Activated CD4-positive, alpha-beta T cell treated with anti-CD3 and anti-CD28 coated beads, Interleukin-2, amount 50 U/mL, for 16 hours (primary cell): ENCODE measurements around the gene RND3.

Source experiments
- DNase-seq: peaks from one replicate; pipeline ENCODE4 v3.0.0-alpha.2; 2020

RND3 gene

GRCh38 chr2:150487537-150488429 is at the start of gene RND3:
Gene RND3, minus strand, starts transcription at chr2:150487667. Its CDS starts 250 bp downstream, at chr2:150487417.
- DNase-seq: peak; percentile 70

- no peak for DNase-seq
These were observed 47.7 kb upstream of the RND3 start for GRCh38 chr2:150535176-150535575.

- DNase-seq: no peak
These were observed 45.4 kb upstream of the RND3 start for GRCh38 chr2:150532879-150533278.

GRCh38 chr2:150532020-150532419 is 44.6 kb upstream of the RND3 start:
- no peak for DNase-seq

GRCh38 chr2:150531591-150531990 is 44.1 kb upstream of the RND3 start:
- no peak for DNase-seq

- no peak for DNase-seq
These were observed 42.7 kb upstream of the RND3 start for GRCh38 chr2:150530168-150530567.

GRCh38 chr2:150528861-150529801 is 41.7 kb upstream of the RND3 start:
- peak; percentile 3 for DNase-seq

GRCh38 chr2:150526827-150527226 is 39.4 kb upstream of the RND3 start:
- no peak for DNase-seq

GRCh38 chr2:150526006-150526405 is 38.5 kb upstream of the RND3 start:
- DNase-seq: no peak

- DNase-seq: no peak
These were observed 34.8 kb upstream of the RND3 start for GRCh38 chr2:150522269-150522668.

- no peak for DNase-seq
These were observed 33.6 kb upstream of the RND3 start for GRCh38 chr2:150520887-150521664.

GRCh38 chr2:150520033-150520432 is 32.6 kb upstream of the RND3 start:
- no peak for DNase-seq

- no peak for DNase-seq
These were observed 30.6 kb upstream of the RND3 start for GRCh38 chr2:150517951-150518680.

- DNase-seq: no peak
These were observed 26.2 kb upstream of the RND3 start for GRCh38 chr2:150513647-150514046.

- no peak for DNase-seq
These were observed 21.1 kb upstream of the RND3 start for GRCh38 chr2:150508497-150509137.

- DNase-seq: no peak
These were observed 19.6 kb upstream of the RND3 start for GRCh38 chr2:150507071-150507470.

- no peak for DNase-seq
These were observed 17.7 kb upstream of the RND3 start for GRCh38 chr2:150505178-150505577.

GRCh38 chr2:150495993-150496627 is 8.6 kb upstream of the RND3 start:
- no peak for DNase-seq

GRCh38 chr2:150495001-150495400 is 7.5 kb upstream of the RND3 start:
- DNase-seq: no peak

- no peak for DNase-seq
These were observed 6.9 kb upstream of the RND3 start for GRCh38 chr2:150494234-150494945.
